HepG2 (cell line): ENCODE data around the gene ADAM15.
A peak's percentile ranks its signal among the peaks of the same experiment; 100 is the strongest.

Source experiments
- CTCF ChIP-seq: sonication (generic); formaldehyde crosslinking; IDR thresholded peaks from 2 replicates; pipeline ENCODE4 v1.5.0; 2020; ENCODE audit warnings: mild to moderate bottlenecking, missing genetic modification reagents, moderate library complexity
- ESRRA ChIP-seq: sonication (generic); formaldehyde crosslinking; IDR thresholded peaks from 2 replicates; pipeline ENCODE4 v1.5.1; 2020; ENCODE audit warnings: mild to moderate bottlenecking, low read depth, missing genetic modification reagents
- EZH2 ChIP-seq: conservative IDR thresholded peaks from 2 replicates; pipeline ENCODE4 v1.6.1; 2012; ENCODE audit warnings: mild to moderate bottlenecking, low read depth, low read length, moderate library complexity
- JUND ChIP-seq: sonication (generic); formaldehyde crosslinking; IDR thresholded peaks from 2 replicates; pipeline ENCODE4 v1.8.0; 2022; ENCODE audit warnings: mild to moderate bottlenecking, missing genetic modification reagents
- KAT8 ChIP-seq: IDR thresholded peaks from 2 replicates; pipeline ENCODE4 v1.6.1; 2016; ENCODE audit warnings: missing genetic modification reagents, missing compliant biosample characterization
- KDM5A ChIP-seq: fragments of 200-600 bp; sonication (generic); IDR thresholded peaks from 2 replicates; pipeline ENCODE4 v1.7.0; 2018; ENCODE audit warnings: antibody characterized with exemption, mild to moderate bottlenecking, low read length, borderline replicate concordance
- MED1 ChIP-seq: sonication (generic); formaldehyde crosslinking; IDR thresholded peaks from 2 replicates; pipeline ENCODE4 v1.4.0; 2020; ENCODE audit warnings: missing genetic modification reagents
- NFE2 ChIP-seq: sonication (generic); formaldehyde crosslinking; IDR thresholded peaks from 2 replicates; pipeline ENCODE4 v1.4.0; 2020; ENCODE audit warnings: missing genetic modification reagents
- POLR2A ChIP-seq, 2 experiments: IDR thresholded peaks; 2 replicates each; pipeline ENCODE4 v1.6.1; 2011; ENCODE audit warnings: low read depth in 2 of 2, low read length in 2 of 2, mild to moderate bottlenecking in 1 of 2, moderate library complexity in 1 of 2; ENCODE audit not compliant: insufficient read depth in 1 of 2
- SMC3 ChIP-seq: IDR thresholded peaks from 2 replicates; pipeline ENCODE4 v1.6.1; 2011; ENCODE audit warnings: low read length, improper control_type of control experiment
- TFDP2 ChIP-seq: sonication (generic); formaldehyde crosslinking; IDR thresholded peaks from 2 replicates; pipeline ENCODE4 v1.4.0; 2020; ENCODE audit warnings: missing genetic modification reagents
- ZBTB2 ChIP-seq: sonication (generic); formaldehyde crosslinking; IDR thresholded peaks from 2 replicates; pipeline ENCODE4 v1.8.0; 2022; ENCODE audit warnings: low read depth, missing genetic modification reagents
- ZFP36 ChIP-seq: fragments of 150-350 bp; IDR thresholded peaks from 2 replicates; pipeline ENCODE4 v1.6.1; 2018; ENCODE audit warnings: borderline replicate concordance, low read length, low read depth; ENCODE audit not compliant: partially characterized antibody
- ZNF660 ChIP-seq: sonication (generic); formaldehyde crosslinking; IDR thresholded peaks from 2 replicates; pipeline ENCODE4 v1.5.1; 2020; ENCODE audit warnings: mild to moderate bottlenecking, low read depth, missing genetic modification reagents, borderline replicate concordance

- TF ChIP-seq TFDP2 (CRISPR knock-in tag): no peak
- TF ChIP-seq EZH2: peak; percentile 50; the same call in 1 of the 2 replicates
- TF ChIP-seq ZNF660: no peak
- TF ChIP-seq NFE2 (CRISPR knock-in tag): no peak
- TF ChIP-seq POLR2A (IDR thresholded peaks at IDR 0.05; ENCODE audit: insufficient read depth in 1 of 2, low read depth in 2 of 2, low read length in 2 of 2): no peak
- TF ChIP-seq JUND (CRISPR knock-in tag): no peak
- no peak for TF ChIP-seq SMC3
- TF ChIP-seq CTCF: no peak
- TF ChIP-seq MED1 (CRISPR knock-in tag): no peak
- TF ChIP-seq ESRRA: no peak
- TF ChIP-seq ZBTB2: 0 out of 2 replicates have a peak, but pooled peaks have one; percentile 21
- no peak for TF ChIP-seq ZFP36
- no peak for TF ChIP-seq KDM5A
- no peak for TF ChIP-seq KAT8 (CRISPR knock-in tag)
Observed at GRCh38 chr1:155079487-155080311, 28.6 kb downstream of the ADAM15 start.
